CD4-positive, alpha-beta T cell (primary cell): ENCODE data around the gene RIPOR2. TPM values are rescaled to one million over a fixed set of nuclear protein-coding genes. Genes with fewer than 3 reads are reported as not detected.
"Not testable (repeated sequence)": the region's sequence is repeated elsewhere in the genome, so short reads cannot be mapped to it uniquely, and the experiment has no call there.

Source experiments
- ATAC-seq: fragments of 200-7000 bp; cut with Tn5 transposase; one replicate; pipeline ENCODE4 v1.10.0; 2022; ENCODE audit warnings: mild to moderate bottlenecking; ENCODE audit not compliant: poor library complexity
- CTCF ChIA-PET: fragments of 350-600 bp; sonication (Branson Sonifier 250); formaldehyde crosslinking; loops from one replicate; lab custom pipeline; 2021; ENCODE audit warnings: antibody characterized with exemption, inconsistent platforms; lab: Charles Lee
- POLR2A ChIA-PET: fragments of 350-600 bp; sonication (Branson Sonifier 250); formaldehyde crosslinking; loops from one replicate; lab custom pipeline; 2021; ENCODE audit warnings: antibody characterized with exemption, inconsistent platforms; lab: Charles Lee
- DNase-seq, 14 experiments: peaks; one replicate each; pipeline ENCODE4 v3.0.0-alpha.2; 2013 to 2020; ENCODE audit warnings: mixed read lengths in 2 of 14
- H3K27ac ChIP-seq, 2 donors: one replicate each; pipeline versions ENCODE4 v1.5.1 to v1.7.0; 2013; ENCODE audit warnings: low read length in 2 of 2, low read depth in 1 of 2, mild to moderate bottlenecking in 1 of 2
- H3K27me3 ChIP-seq, 2 experiments: 1 replicate in 1 of 2; 2 replicates in 1 of 2; pipeline versions ENCODE4 v1.6.1 to v1.7.0; 2013; ENCODE audit warnings: low read length in 2 of 2, control low read depth in 1 of 2, mild to moderate bottlenecking in 1 of 2, moderate library complexity in 1 of 2; ENCODE audit not compliant: insufficient read depth in 2 of 2, control insufficient read depth in 1 of 2
- H3K36me3 ChIP-seq: one replicate; pipeline ENCODE4 v1.6.1; 2013; ENCODE audit warnings: low read length, control low read depth; ENCODE audit not compliant: insufficient read depth
- H3K4me1 ChIP-seq: one replicate; pipeline ENCODE4 v1.6.1; 2013; ENCODE audit warnings: low read length, control low read depth; ENCODE audit not compliant: insufficient read depth
- H3K4me3 ChIP-seq: one replicate; pipeline ENCODE4 v1.5.1; 2013; ENCODE audit warnings: mild to moderate bottlenecking, low read length, moderate library complexity
- H3K9me3 ChIP-seq, 2 experiments: 1 replicate in 1 of 2; 2 replicates in 1 of 2; pipeline versions ENCODE4 v1.6.1 to v1.7.0; 2013; ENCODE audit warnings: low read length in 2 of 2, mild to moderate bottlenecking in 2 of 2, control low read depth in 1 of 2, moderate library complexity in 1 of 2; ENCODE audit not compliant: control insufficient read depth in 1 of 2, insufficient read depth in 1 of 2
- H3K27ac Mint-ChIP-seq: one replicate; pipeline ENCODE4 v1.8.0; 2020; ENCODE audit warnings: mixed read lengths
- H3K27me3 Mint-ChIP-seq: one replicate; pipeline ENCODE4 v1.8.0; 2021; ENCODE audit warnings: mixed read lengths
- H3K36me3 Mint-ChIP-seq: one replicate; pipeline ENCODE4 v1.8.0; 2021; ENCODE audit warnings: low read depth, mixed read lengths
- H3K4me1 Mint-ChIP-seq: one replicate; pipeline ENCODE4 v1.8.0; 2021; ENCODE audit warnings: low read depth, mixed read lengths
- H3K4me3 Mint-ChIP-seq: one replicate; pipeline ENCODE4 v1.8.0; 2020; ENCODE audit warnings: mild to moderate bottlenecking, mixed read lengths
- H3K9me3 Mint-ChIP-seq: one replicate; pipeline ENCODE4 v1.8.0; 2020; ENCODE audit warnings: mixed read lengths
- intact Hi-C, 2 experiments: fragments of 100-400 bp; cut with DNase I in 1 of 2; cut with micrococcal nuclease in 1 of 2; formaldehyde crosslinking; loops; one replicate each; pipeline versions ENCODE4 v1.15.1 to v1.9.0; 2023 to 2025; cut with DNase I, micrococcal nuclease
- total RNA-seq, 174 experiments: library from RNA in 2 of 174; stranded (reverse) in 2 of 174; gene quantifications; one replicate each; pipeline ENCODE4 v1.2.3 and lab custom pipeline; 2021 to 2026
- TF ChIP-seq, protein P1 (sequence below): fragments of 200-600 bp; IDR thresholded peaks from one replicate; pipeline ENCODE4 v1.8.0; 2022; ENCODE audit warnings: antibody characterized with exemption, mild to moderate bottlenecking

The RIPOR2 gene
- total RNA-seq, 2 experiments from 2014 or later = 123 to 129 TPM

DNA sequence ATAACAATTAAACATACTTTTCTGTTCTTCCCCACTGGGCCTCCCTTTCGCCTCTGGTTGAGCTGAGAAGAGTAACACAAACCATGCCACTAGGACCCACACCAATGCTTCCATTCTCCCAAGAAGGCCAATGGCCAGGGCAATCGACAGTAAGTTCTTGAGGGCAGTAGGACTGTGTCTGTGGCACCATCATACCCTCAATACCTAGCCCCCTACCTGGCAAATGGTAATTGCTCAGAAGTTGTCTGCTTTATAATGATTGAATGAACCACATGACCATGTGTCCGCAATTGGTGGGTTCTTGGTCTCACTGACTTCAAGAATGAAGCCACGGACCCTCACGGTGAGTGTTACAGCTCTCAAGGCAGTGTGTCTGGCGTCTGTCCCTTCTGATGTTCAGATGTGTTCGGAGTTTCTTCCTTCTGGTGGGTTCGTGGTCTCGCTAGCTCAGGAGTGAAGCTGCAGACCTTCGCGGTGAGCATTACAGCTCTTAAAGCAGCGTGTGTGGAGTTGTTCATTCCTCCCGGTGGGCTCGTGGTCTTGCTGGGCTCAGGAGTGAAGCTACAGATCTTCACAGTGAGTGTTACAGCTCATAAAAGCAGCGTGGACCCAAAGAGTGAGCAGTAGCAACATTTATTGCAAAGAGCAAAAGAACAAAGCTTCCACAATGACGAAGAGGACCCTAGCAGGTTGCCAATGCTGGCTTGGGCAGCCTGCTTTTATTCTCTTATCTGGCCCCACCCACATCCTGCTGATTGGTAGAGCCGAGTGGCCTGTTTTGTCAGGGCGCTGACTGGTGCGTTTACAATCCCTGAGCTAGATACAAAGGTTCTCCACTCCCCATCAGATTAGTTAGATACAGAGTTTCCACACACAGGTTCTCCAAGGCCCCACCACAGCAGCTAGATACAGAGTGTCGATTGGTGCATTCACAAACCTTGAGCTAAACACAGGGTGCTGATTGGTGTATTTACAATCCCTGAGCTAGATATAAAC, 170.6 kb downstream of the RIPOR2 start:
- not testable (repeated sequence) for H3K27ac ChIP-seq, DNase-seq, H3K9me3 ChIP-seq, H3K4me1 Mint-ChIP-seq, H3K27me3 Mint-ChIP-seq, H3K4me1 ChIP-seq, H3K36me3 Mint-ChIP-seq, ATAC-seq, H3K9me3 Mint-ChIP-seq, H3K27me3 ChIP-seq, H3K27ac Mint-ChIP-seq, H3K4me3 ChIP-seq, H3K36me3 ChIP-seq, H3K4me3 Mint-ChIP-seq
- intact Hi-C loops = loop anchor here (1.0 to 5.0 kb wide), 3 partner anchors 185 to 483 kb away; no protein-coding TSS in a partner anchor
- CTCF ChIA-PET = interaction anchor here (1.2 to 1.5 kb wide), 2 partner anchors 182 to 184 kb away, joined by 3 read pairs; no protein-coding TSS in a partner anchor
- POLR2A ChIA-PET = interaction anchor here (1.6 kb wide), 1 partner anchor 10 kb away, joined by 6 read pairs; the partner anchor contains the start of gene GMNN

DNA sequence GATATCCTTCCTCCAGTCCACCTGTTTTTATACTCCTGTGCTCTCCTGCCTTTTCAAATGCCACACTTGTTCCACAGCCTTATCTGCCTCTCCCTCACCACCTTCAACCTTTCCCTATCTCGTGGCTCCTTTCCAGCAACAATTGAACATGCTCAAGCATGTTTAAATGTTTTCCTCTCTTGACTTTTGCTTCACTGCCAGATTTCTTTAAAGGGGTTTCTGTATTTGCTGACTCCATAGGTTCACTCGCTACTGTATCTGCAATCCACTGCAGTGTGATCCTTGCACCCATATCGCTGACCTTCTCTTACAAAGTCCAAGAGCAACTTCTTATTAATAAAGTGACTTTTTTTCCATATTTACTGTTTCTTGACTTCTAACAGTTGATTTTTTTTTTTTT, 172.2 kb downstream of the RIPOR2 start:
- Mint-ChIP-seq H3K27ac (no peak overlapping the region), H3K27me3 (no peaks in the 10 kb centered on the region), H3K4me3 (no peak overlapping the region), H3K4me1 (no peaks in the 10 kb centered on the region), H3K9me3 (no peaks in the 10 kb centered on the region), H3K36me3 (no peaks in the 10 kb centered on the region)
- DNase-seq (no peak), ATAC-seq (no peak)
- no peaks in the 10 kb centered on the region for H3K27me3 ChIP-seq
- no peaks in the 10 kb centered on the region for H3K9me3 ChIP-seq
- TF ChIP-seq, protein P1, sequence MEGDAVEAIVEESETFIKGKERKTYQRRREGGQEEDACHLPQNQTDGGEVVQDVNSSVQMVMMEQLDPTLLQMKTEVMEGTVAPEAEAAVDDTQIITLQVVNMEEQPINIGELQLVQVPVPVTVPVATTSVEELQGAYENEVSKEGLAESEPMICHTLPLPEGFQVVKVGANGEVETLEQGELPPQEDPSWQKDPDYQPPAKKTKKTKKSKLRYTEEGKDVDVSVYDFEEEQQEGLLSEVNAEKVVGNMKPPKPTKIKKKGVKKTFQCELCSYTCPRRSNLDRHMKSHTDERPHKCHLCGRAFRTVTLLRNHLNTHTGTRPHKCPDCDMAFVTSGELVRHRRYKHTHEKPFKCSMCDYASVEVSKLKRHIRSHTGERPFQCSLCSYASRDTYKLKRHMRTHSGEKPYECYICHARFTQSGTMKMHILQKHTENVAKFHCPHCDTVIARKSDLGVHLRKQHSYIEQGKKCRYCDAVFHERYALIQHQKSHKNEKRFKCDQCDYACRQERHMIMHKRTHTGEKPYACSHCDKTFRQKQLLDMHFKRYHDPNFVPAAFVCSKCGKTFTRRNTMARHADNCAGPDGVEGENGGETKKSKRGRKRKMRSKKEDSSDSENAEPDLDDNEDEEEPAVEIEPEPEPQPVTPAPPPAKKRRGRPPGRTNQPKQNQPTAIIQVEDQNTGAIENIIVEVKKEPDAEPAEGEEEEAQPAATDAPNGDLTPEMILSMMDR = no peak
- H3K4me3 ChIP-seq = no peak overlapping the region
- CTCF ChIA-PET = interaction anchor here (0.7 kb wide), 1 partner anchor 262 kb away, joined by 3 read pairs; no protein-coding TSS in a partner anchor
- H3K4me1 ChIP-seq = no peaks in the 10 kb centered on the region
- POLR2A ChIA-PET = no interaction called here
- no peaks in the 10 kb centered on the region for H3K36me3 ChIP-seq
- H3K27ac ChIP-seq = no peak overlapping the region
- intact Hi-C loops = no loop called here

DNA sequence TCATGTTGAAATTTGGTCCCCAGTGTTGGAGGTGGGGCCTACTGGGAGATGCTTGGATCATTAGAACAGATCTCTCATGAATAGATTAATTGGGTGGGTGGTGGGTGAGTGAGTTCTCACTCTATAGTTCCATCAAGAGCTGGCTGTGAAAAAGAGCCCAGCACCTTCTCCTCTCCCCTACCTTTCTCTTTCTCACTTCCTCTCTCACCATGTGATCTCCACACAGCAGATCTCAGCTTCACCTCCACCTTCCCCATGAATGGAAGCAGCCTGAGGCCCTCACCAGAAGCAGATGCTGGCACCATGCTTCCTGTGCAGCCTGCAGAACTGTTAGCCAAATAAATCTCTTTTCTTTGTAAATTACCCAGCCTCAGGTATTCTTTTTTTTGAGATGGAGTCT, 173.9 kb downstream of the RIPOR2 start:
- ChIA-PET POLR2A (no interaction called here), CTCF (no interaction called here)
- TF ChIP-seq, protein P1 = no peak
- no peak overlapping the region for H3K4me3 ChIP-seq
- no peak for ATAC-seq
- Mint-ChIP-seq H3K9me3 (no peaks in the 10 kb centered on the region), H3K4me1 (no peaks in the 10 kb centered on the region), H3K27me3 (no peaks in the 10 kb centered on the region), H3K27ac (no peak overlapping the region), H3K4me3 (no peak overlapping the region), H3K36me3 (no peaks in the 10 kb centered on the region)
- H3K36me3 ChIP-seq = no peaks in the 10 kb centered on the region
- DNase-seq = no peak
- no peaks in the 10 kb centered on the region for H3K9me3 ChIP-seq
- no peak overlapping the region for H3K27ac ChIP-seq
- no peaks in the 10 kb centered on the region for H3K27me3 ChIP-seq
- intact Hi-C loops = no loop called here
- no peaks in the 10 kb centered on the region for H3K4me1 ChIP-seq
